Neural progenitor cell (in vitro differentiated cells): ENCODE results near the gene ADGRA1.

Experiments
- EZH2 ChIP-seq: fragments of 200-600 bp; sonication (generic); IDR thresholded peaks from 2 replicates; pipeline ENCODE4 v1.6.1; 2017; ENCODE audit warnings: antibody characterized with exemption, mild to moderate bottlenecking, moderate library complexity
- TF ChIP-seq, protein P1 (sequence below): fragments of 200-600 bp; sonication (generic); IDR thresholded peaks from 2 replicates; pipeline ENCODE4 v1.5.1; 2017; ENCODE audit warnings: antibody characterized with exemption, mild to moderate bottlenecking

DNA sequence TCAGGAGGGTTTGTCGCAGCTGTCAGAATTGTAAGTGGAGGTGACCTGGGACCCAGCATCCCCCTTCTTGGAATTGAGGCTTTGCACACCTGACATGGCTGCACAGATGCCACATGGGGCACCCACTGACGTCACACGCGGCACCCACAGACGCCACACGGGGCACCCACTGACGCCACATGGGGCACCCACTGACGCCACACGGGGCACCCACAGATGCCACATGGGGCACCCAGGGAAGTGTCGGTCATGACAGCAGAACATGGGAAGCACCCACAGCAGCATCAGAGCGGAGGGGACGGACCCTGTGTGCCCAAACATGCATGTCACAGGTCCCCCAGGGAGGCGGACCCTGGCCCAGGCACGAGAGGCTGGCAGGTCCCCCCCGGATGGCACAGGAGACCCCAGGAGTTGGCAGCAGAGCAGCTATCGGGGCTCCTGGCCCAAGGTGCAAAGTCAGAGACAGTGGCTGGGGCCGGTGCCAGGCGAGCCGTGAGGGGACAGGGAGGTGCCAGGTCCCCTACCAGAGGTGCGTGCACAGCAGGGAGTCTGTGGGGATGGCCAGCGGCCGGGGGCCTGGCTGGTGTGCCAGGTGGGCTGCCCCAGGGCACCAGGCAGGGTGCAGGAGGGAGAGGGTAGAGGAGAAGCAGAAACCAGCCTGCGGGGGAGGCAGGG is 93.4 kb downstream of the ADGRA1 start:
- TF ChIP-seq, protein P1, sequence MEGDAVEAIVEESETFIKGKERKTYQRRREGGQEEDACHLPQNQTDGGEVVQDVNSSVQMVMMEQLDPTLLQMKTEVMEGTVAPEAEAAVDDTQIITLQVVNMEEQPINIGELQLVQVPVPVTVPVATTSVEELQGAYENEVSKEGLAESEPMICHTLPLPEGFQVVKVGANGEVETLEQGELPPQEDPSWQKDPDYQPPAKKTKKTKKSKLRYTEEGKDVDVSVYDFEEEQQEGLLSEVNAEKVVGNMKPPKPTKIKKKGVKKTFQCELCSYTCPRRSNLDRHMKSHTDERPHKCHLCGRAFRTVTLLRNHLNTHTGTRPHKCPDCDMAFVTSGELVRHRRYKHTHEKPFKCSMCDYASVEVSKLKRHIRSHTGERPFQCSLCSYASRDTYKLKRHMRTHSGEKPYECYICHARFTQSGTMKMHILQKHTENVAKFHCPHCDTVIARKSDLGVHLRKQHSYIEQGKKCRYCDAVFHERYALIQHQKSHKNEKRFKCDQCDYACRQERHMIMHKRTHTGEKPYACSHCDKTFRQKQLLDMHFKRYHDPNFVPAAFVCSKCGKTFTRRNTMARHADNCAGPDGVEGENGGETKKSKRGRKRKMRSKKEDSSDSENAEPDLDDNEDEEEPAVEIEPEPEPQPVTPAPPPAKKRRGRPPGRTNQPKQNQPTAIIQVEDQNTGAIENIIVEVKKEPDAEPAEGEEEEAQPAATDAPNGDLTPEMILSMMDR = no peak
- TF ChIP-seq EZH2 = no peak
